Activated effector memory CD4-positive, alpha-beta T cell treated with anti-CD3 and anti-CD28 coated beads, Interleukin-2, amount 50 U/mL, for 16 hours (primary cell): ENCODE data around the gene CLCN4.

Experiments used
- DNase-seq: peaks from one replicate; pipeline ENCODE4 v3.0.0-alpha.2; 2020

The CLCN4 gene

GRCh38 chrX:10246846-10247245, 90.1 kb downstream of the CLCN4 start:
- DNase-seq, result no peak

DNA sequence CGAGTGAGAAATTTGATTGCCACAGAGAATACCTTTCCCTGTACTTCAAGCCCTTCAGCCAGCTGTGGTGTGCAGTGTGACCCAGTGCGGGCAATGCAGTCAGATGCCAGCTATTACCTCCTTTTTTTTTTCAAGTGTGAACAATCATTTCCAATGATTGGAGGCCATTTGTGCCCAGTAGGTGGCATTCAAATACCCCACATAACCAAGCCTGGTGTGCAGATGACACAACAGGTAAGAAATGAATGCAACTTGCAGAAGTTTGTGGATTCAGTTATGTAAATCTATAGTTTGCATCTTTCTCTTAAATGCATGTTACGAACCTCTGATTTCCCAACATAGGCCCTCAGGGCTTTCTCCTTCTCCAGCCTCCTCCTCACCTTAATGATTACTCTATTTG, 98.0 kb downstream of the CLCN4 start:
- no peak for DNase-seq

DNA sequence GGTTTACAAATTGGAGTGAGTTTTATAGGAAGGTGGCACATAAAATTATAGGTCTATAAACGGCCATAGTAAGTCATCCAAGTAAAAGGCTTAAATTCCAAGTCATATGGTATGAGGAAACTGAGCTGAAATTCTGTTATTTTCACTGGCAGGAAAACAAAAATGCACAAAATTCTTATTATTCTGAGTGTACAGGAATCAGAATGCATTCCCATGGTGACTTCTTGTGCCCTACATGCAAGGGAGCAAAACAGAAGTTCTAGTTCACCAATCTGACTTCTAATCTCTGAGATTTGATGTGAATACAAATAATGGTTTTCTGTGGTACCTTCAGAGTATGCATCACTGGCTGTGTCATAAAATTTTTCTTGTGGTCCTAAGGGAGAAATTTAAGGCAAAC, 102.9 kb downstream of the CLCN4 start:
- DNase-seq, result no peak

DNA sequence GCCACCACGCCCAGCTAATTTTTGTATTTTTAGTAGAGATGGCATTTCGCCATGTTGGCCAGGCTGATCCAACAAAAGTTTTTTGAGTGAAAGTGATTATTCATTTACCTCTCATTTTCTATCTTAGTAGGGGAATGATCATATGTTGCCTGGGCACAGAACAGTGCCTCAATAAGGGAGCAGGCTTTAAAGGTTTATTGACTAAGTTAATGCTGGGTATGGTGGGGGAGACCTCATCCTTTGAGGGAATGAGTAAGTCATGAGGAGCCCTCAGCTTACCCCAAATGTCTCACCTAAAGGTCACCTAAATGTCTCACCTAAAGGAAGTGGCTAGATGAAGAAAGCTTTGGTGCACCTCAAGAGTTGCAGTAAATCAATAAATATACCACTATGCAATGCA, 109.0 kb downstream of the CLCN4 start:
- no peak for DNase-seq

- no peak for DNase-seq
Measured at GRCh38 chrX:10278716-10279115, 121.9 kb downstream of the CLCN4 start.

GRCh38 chrX:10280071-10280470, 123.3 kb downstream of the CLCN4 start:
- DNase-seq, result no peak

DNA sequence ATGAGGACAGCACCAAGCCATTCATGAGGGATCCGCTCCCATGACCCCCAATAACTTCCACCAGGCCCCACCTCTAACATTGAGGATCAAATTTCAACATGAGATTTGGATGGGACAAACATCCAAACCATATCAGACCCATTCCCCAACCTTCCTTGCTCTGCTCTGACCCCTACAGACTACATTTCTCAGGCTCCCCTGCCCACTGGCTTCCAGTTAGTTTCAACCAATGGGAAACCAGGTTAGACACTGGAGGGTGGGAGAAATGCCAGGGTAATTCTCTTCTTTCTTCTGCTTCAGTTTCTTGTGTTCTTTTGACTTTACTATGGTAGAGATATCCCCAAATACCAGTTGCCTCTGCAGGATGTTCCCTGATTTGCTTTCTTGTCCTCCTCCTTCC, 125.7 kb downstream of the CLCN4 start:
- no peak for DNase-seq

- no peak for DNase-seq
Measured at GRCh38 chrX:10286195-10286594, 129.4 kb downstream of the CLCN4 start.
